Ishikawa (cell line): ENCODE results near the gene SLC11A2.

Experiments used
- CEBPB ChIP-seq: IDR thresholded peaks from 2 replicates; pipeline ENCODE4 v1.6.1; 2012
- CREB1 ChIP-seq: IDR thresholded peaks from 2 replicates; pipeline ENCODE4 v1.6.1; 2012; ENCODE audit warnings: low read depth
- EP300 ChIP-seq: IDR thresholded peaks from 2 replicates; pipeline ENCODE4 v1.6.1; 2012; ENCODE audit warnings: borderline replicate concordance
- FOXM1 ChIP-seq: IDR thresholded peaks from 2 replicates; pipeline ENCODE4 v1.6.1; 2012; ENCODE audit warnings: low read depth, borderline replicate concordance
- NFIC ChIP-seq: IDR thresholded peaks from 2 replicates; pipeline ENCODE4 v1.6.1; 2012
- RAD21 ChIP-seq: IDR thresholded peaks from 2 replicates; pipeline ENCODE4 v1.6.1; 2012; ENCODE audit warnings: low read depth
- TAF1 ChIP-seq: IDR thresholded peaks from 2 replicates; pipeline ENCODE4 v1.6.1; 2012; ENCODE audit warnings: low read depth, mild to moderate bottlenecking
- TCF12 ChIP-seq: IDR thresholded peaks from 2 replicates; pipeline ENCODE4 v1.6.1; 2012; ENCODE audit warnings: low read depth
- TEAD4 ChIP-seq: IDR thresholded peaks from 2 replicates; pipeline ENCODE4 v1.6.1; 2012
- YY1 ChIP-seq: IDR thresholded peaks from 2 replicates; pipeline ENCODE4 v1.6.1; 2012; ENCODE audit warnings: low read depth
- TF ChIP-seq, protein P1 (sequence below): IDR thresholded peaks from 2 replicates; pipeline ENCODE4 v1.6.1; 2012; ENCODE audit warnings: low read depth, mild to moderate bottlenecking
- TF ChIP-seq, protein P2 (sequence below): IDR thresholded peaks from 2 replicates; pipeline ENCODE4 v1.6.1; 2012

DNA sequence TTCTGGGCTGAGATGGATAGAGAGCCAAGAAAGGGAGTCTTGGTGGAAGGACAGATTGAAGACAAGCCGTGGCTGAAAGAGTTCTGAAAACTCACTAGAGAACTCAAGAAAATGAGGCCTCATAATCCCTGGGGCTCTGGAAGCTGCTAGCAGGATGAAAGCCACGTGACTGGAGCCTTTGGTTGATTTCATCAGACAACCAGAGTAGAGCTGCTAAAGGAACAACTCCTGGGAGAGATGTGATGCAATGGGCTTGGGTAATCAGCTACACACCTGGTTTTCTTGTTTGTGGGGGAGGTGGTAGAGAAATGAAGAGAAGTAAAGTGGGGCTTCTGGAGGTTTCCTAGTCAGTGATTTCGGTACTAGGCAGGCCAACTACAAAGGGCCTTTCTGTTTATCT, 43.8 kb upstream of the SLC11A2 start:
- TF ChIP-seq CEBPB, result no peak
- no peak for TF ChIP-seq YY1
- no peak for TF ChIP-seq TEAD4
- TF ChIP-seq, protein P1, sequence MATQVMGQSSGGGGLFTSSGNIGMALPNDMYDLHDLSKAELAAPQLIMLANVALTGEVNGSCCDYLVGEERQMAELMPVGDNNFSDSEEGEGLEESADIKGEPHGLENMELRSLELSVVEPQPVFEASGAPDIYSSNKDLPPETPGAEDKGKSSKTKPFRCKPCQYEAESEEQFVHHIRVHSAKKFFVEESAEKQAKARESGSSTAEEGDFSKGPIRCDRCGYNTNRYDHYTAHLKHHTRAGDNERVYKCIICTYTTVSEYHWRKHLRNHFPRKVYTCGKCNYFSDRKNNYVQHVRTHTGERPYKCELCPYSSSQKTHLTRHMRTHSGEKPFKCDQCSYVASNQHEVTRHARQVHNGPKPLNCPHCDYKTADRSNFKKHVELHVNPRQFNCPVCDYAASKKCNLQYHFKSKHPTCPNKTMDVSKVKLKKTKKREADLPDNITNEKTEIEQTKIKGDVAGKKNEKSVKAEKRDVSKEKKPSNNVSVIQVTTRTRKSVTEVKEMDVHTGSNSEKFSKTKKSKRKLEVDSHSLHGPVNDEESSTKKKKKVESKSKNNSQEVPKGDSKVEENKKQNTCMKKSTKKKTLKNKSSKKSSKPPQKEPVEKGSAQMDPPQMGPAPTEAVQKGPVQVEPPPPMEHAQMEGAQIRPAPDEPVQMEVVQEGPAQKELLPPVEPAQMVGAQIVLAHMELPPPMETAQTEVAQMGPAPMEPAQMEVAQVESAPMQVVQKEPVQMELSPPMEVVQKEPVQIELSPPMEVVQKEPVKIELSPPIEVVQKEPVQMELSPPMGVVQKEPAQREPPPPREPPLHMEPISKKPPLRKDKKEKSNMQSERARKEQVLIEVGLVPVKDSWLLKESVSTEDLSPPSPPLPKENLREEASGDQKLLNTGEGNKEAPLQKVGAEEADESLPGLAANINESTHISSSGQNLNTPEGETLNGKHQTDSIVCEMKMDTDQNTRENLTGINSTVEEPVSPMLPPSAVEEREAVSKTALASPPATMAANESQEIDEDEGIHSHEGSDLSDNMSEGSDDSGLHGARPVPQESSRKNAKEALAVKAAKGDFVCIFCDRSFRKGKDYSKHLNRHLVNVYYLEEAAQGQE, result no peak
- TF ChIP-seq, protein P2, sequence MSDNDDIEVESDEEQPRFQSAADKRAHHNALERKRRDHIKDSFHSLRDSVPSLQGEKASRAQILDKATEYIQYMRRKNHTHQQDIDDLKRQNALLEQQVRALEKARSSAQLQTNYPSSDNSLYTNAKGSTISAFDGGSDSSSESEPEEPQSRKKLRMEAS, result no peak
- no peak for TF ChIP-seq TAF1
- TF ChIP-seq CREB1, result no peak
- TF ChIP-seq NFIC, result no peak
- no peak for TF ChIP-seq FOXM1
- no peak for TF ChIP-seq TCF12
- no peak for TF ChIP-seq EP300
- no peak for TF ChIP-seq RAD21
